SKM-1 (cell line): ENCODE data around the gene CHPT1.
A peak's percentile ranks its signal among the peaks of the same experiment; 100 is the strongest.

ENCODE experiments used
- DNase-seq: peaks from one replicate; lab custom pipeline; 2025; ENCODE audit not compliant: unreplicated experiment; lab: John Stamatoyannopoulos, UW

Gene CHPT1

GRCh38 chr12:101761350-101761749, 63.9 kb downstream of the CHPT1 start:
- no peak for DNase-seq

- no peak for DNase-seq
Measured at GRCh38 chr12:101761781-101762180, 64.3 kb downstream of the CHPT1 start.

- DNase-seq = peak; percentile 1
Measured at GRCh38 chr12:101763246-101763931, 65.9 kb downstream of the CHPT1 start.

GRCh38 chr12:101764051-101764792, 66.8 kb downstream of the CHPT1 start:
- no peak for DNase-seq

GRCh38 chr12:101767537-101767936, 70.1 kb downstream of the CHPT1 start:
- no peak for DNase-seq

- DNase-seq = no peak
Measured at GRCh38 chr12:101768781-101769180, 71.3 kb downstream of the CHPT1 start.

- no peak for DNase-seq
Measured at GRCh38 chr12:101769865-101770264, 72.4 kb downstream of the CHPT1 start.

GRCh38 chr12:101772012-101772775, 74.8 kb downstream of the CHPT1 start:
- peak; percentile 2 for DNase-seq

GRCh38 chr12:101773650-101774162, 76.3 kb downstream of the CHPT1 start:
- peak; percentile 19 for DNase-seq

GRCh38 chr12:101775816-101776215, 78.4 kb downstream of the CHPT1 start:
- DNase-seq = no peak

- peak; percentile 2 for DNase-seq
Measured at GRCh38 chr12:101777485-101777884, 80.0 kb downstream of the CHPT1 start.

- no peak for DNase-seq
Measured at GRCh38 chr12:101777978-101778377, 80.5 kb downstream of the CHPT1 start.
